GM21619 (cell line): ENCODE data around the gene FHL1.

Experiments
- ATAC-seq: cut with Tn5 transposase; IDR thresholded peaks from one replicate; pipeline ENCODE4 v1.9.1; 2021; ENCODE audit not compliant: unreplicated experiment

The FHL1 gene

DNA sequence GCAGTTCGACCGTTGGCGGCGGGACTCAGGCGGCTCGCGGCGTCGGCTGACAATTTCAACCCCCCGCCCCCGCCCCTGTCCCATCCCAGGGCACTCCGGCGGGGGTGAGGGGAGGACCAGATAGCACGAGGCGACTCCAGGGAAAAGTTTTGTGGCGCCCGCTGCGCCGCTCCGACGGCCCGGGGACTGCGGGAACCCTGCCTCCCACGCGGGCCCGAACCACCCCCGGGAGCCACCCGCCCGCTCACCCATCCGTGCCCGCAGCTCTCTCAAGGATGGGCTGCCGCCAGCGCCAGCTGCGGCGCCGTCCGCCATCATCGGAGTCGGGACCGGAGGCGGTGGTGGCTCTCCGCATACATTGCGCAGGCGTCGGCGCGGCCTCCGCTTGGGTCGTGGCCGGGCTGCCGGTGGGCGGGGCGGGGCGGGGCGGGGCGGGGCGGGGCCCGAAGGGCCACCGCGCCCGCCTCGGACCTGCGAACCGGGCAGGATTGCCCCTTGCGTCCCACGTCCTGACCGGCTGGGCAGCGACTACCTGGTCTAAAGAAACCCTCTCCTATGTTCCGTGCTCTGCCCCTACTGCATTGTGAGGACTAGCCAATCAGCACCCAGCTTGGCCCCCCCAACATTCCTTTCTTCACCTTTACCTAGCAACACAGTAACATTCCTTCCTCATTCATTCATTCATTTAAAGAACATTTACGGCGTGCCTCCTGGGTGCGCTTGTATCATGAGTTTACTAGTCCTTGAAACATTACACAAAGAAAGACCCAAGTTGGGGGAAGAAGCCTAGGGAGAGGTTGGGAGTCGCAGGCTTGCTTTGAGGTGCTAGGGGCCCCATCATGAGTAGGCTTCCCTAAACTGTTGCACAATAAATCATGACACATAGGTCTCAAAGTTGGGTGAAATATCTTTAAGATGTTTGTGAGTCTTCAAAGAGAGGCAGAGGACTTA, 104.0 kb downstream of the FHL1 start, which contains the start of gene MAP7D3:
MAP7D3 (minus strand) TSS at position 360 of the 951 bp plus-strand sequence; CDS start at position 318, 42 bp downstream.
- ATAC-seq, result peak; percentile 87

DNA sequence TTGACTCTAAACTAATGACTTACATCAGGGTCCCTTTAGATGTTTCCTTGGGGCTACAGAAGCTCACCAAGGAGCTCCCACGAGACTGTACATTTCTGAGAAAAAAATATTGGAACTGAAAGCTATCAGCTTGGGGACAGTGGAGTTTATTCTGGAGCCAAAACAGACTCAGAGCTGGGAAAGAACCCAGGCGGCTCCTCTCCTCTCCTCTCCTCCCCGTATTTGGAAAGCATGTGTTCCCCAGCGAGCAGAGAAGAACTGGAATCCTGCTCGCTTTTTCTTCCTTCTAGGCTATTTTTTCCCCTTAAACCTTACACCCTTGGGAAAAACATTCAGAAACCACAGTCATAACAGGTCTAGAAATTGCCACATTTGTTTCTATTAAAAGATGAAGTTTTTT, 108.2 kb downstream of the FHL1 start:
- ATAC-seq, result no peak

DNA sequence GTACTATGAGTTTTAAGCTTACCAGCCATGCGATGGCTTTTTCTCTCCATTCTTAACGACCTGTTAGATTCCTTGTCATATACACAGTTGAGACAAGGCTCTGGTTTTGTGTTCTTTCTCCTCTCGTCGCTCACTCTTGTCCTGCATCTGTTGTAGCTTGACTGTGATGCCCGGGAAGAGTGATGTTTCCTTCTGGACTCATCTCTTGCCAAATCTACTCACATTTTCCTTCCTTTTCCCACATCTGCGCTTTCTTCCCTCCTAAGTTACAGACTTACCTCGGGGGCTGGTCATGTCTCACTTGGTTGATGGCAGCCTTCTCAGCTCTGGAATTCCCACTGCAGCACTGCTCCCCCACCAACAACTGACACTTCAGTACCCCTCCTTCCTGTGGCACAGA, 108.7 kb downstream of the FHL1 start:
- ATAC-seq, result no peak

DNA sequence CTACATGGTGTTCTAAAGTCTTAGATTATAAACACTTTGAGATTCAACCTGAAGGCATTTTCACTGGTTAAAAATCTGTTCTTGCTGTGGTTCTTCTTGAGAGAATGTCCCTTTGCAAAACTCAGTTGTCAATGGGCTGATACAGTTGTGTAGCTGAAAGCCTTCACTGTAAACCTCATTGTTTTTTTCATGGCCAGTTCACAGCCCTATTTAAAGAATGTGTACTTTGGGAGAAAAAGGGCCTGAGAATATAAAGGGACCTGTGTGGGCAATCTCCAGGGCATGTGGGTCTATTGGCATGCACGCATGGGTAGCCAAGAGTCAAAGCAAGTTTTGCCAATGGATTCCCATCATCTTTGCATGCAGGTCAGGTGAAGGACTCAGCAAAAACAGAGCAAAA, 111.6 kb downstream of the FHL1 start:
- ATAC-seq, result no peak

DNA sequence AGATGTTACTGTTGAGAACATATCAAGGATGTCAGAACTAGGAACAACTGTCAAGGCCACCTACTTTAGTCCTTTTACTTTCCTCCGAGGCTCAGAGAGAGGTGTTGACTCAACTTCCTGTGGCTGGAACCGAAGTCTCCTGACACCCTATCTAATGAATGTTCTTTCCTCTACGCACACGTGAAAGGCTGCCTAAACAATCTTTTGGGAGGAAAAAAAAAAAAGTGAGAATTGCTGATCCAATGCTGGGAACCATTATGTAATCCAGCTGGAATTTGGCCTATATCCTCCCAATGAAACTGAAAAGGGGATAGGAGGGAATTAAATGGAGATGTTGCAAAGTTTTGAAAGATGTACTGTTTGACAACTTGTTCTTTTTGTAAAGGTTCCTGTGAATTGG, 112.2 kb downstream of the FHL1 start:
- no peak for ATAC-seq

DNA sequence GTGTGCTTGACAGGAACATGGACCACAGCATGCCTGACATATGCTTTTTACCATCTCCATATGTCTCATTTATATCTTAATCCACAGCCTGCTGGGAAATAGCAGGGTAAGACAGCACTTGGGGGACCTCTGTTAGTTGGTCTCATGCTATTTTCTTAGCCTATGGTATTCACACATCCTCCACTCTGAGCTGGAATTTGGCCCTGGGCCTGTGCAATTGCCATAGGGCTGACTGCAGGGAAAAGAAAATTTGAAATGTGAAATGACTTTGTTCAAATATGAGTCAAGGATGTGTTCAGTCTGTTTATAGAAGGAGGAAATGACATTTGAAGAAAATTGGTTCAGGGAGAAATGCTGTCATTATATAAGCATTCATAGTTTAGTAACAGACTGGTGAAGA, 113.4 kb downstream of the FHL1 start:
- ATAC-seq, result no peak
